Lung microvascular endothelial cell (primary cell): ENCODE results near the gene ETV6. TPM values are rescaled to one million over a fixed set of nuclear protein-coding genes. Genes with fewer than 3 reads are reported as not detected.

ENCODE experiments used
- DNase-seq, 2 donors: peaks; one replicate each; pipeline versions ENCODE4 v3.0.0 to v3.0.0-alpha.2; 2010; ENCODE audit warnings: low read depth in 2 of 2
- total RNA-seq: library from RNA; depleted of rRNA; stranded (reverse); fragments of >200 nt; gene quantifications from 2 replicates; pipeline ENCODE4 v1.2.1, GENCODE V29; 2014

The ETV6 gene
- total RNA-seq, 1 donor from 2014 or later: 6.7 TPM

GRCh38 chr12:11693601-11694000, 44.1 kb downstream of the ETV6 start:
- no peak for DNase-seq

DNA sequence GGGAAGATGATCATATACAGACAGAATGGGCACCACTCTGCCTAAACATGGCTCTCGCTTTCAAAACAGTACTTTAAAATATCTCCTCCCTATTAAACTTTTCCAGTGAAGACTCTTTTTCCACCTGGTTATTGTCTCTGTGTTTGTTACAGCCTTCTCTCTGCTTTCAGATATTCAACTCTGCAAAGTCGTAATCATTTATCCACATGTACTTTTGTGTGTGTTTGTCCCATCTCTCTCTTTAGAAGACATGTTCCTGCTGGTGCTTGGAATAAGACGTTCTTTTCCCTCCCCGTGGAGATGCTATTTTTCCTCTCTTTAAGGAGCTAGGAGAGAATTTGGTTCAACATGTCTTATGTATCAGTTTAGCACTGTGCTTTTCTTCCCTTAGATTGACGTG, 45.1 kb downstream of the ETV6 start:
- no peak for DNase-seq

DNA sequence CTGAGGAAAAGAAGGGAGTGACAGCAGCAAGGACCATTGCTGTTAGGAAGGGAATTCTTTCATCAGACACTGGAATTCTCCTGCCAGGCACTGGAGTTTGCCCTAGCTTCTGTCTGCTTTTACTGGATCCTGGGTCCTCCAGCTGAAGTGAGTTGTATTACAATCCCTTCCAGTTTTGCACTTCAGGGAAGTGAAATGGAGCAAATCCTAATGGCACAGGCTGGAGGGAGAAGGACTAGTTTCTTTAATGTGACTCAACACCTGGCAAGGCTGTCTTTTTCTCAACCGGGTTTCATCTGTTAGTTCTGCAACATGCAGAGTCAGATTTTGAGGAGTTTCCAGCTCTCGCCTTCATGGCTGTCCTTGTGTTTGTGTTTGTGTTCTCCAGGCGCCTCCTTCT, 45.8 kb downstream of the ETV6 start:
- DNase-seq: no peak

GRCh38 chr12:11696084-11696483, 46.6 kb downstream of the ETV6 start:
- DNase-seq: no peak

DNA sequence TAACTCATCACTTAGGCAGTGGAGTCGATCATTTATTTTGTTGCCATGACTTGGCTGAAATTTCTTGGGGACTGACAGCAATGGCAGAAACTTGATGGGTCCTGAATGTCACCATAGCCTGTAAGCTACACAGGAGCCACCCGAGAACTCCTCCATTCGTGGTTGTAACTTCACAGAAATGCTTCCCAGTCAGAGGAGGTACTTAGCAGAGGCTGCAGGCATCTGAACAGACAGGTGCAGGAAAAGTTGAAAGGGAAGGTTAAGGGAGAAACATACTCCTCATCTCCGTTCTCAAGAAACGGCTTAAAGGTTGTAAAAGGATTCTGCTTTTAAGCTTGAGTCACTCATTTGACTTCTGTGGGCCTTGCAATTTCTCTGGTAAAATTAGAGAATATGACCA, 47.7 kb downstream of the ETV6 start:
- no peak for DNase-seq

DNA sequence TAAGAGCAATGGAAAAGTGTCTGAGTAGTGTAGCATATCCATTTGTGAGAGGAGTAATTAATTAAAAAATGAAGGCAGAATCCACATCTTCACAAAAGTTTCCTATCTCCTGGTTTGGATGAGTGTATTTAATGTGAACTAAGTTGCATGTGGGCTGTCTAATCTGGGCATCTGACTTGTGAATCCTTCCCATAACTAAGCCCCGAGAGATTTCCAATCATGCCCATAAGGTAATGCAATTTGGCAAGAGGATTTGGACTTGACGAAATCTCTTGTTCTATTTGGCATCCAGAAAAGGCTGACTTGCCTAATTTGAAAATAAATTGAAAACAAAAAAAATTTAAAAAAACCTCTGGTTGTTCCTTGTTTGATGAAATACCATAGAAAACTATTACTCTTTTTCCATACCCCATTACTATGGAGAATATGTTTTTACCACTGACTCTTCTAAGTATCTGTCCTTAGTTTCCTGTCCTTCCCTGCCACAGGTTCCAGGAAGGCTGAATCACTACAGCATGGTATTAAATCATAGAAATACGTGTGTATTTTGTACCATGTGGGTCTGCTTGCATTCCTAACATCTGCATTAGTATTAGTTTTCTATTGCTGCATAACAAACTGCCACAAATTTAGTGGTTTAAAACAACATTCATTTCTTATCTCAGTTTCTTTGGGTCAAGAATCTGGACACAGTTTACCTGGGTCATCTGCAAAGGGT, 48.4 kb downstream of the ETV6 start:
- peak; percentile 51 to 86 for DNase-seq

DNA sequence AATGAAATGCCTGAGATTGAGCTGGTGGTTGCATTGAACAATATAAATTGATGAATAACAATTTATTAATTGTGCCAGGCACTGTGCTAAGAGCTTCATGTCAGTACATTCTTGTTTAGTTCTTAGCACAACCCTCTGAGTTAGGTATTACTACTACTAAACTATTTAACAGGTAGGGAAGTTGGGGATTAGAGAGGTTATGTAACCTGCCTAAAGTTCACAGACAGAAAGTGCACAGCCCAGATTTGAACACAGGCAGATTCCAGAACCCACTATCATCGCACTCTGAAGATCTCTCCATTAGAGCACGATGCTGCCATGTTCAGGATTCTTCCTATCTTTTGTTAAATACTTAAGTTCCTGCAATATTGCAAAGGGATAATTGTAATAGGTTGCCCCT, 49.3 kb downstream of the ETV6 start:
- no peak for DNase-seq

DNA sequence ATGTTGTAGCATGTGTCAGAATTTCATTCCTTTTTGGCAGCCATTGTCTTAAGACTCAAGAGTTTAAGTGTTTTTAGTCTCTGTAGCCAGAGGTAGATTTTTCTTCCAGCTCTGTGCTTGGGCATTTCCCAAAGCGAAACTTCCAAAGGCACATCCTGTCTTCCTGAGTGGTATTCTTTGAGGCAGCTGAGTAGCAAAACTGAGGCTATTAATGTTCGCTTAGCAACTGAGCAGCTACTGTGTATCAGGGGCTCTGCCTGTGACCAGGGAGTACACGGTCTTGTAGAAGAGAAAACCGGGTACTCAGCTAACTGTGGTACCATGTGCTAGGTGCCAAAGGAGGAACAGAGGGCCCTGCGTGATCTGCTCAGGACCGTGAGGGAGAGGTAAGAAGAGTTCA, 52.0 kb downstream of the ETV6 start:
- DNase-seq: peak; percentile 21 to 76

GRCh38 chr12:11702959-11703358, 53.5 kb downstream of the ETV6 start:
- no peak for DNase-seq

DNA sequence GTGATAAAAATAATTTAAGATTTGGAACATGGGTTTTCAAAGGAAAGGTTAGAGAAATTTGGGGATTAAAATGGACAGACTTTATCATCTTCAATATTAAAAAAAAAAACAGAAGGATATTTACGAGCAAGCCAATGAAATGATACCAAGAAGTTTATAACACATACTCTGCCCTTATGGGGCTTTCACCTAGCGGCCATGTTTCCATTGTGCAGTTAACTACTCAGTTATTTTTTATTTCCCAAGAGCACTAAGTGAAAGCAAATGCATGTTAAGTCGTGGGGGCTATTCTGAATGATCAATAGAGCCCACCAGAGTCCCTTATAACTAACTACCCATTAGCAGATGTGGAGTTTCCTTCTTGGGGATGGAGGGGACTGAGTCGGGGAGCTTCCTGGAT, 53.9 kb downstream of the ETV6 start:
- no peak for DNase-seq

DNA sequence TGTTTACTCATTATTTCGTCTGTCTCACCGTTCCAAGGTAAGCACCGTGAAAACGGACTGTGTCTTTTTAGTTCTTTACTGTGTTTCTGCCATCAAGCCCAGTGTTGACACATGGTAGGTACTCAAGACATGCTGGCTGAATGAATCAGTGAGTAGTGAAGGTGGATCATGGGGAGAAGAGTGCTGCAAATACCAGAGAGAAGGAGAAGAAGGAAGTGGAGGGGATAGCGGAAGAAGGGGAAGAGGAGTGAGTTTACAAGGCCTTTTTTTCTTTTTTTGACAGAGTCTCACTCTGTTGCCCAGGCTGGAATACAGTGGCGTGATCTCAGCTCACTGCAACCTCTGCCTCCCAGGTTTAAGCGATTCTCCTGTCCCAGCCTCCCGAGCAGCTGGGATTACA, 54.6 kb downstream of the ETV6 start:
- no peak for DNase-seq

DNA sequence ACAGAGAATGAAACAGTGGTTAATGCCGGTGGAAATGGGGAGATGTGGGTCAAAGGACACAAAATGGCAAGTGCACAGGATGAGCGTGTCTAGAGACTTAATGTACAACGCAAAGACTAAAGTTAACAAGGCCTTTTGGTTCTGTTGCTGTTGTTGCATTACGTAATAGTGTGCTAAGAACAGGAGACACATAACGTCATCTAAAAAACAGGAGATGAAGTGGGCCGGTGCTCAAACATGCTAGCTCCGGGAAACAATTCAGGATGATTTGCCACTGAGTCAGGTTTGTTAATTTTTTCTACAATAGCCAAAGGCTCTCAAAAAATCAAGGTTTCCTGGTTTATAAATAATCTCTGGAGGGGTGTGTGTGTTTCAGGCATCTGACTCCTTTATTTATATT, 55.5 kb downstream of the ETV6 start:
- DNase-seq: peak; percentile 71 to 96

GRCh38 chr12:11706509-11707379, 57.3 kb downstream of the ETV6 start:
- DNase-seq: no peak

GRCh38 chr12:11707535-11707934, 58.1 kb downstream of the ETV6 start:
- DNase-seq: peak in 1 of 2 donors; percentile 62

DNA sequence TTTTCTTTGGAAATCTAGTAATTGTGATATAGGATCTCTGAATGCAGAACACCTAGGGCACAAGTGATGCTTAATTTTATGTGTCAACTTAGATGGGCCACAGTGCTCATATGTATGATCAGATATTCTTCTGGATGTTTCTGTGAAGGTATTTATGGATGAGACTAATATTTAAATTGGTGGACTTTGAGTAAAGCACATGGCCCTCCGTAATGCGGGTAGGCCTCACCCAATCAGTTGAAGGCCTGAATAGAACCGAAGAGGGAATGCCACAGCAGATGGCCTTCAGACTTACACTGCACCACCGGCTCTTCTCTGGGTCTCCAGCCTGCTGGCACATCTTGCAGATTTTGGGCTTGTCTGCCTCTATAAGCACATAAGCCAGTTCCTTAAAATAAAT, 60.0 kb downstream of the ETV6 start:
- DNase-seq: no peak

GRCh38 chr12:11710431-11710830, 61.0 kb downstream of the ETV6 start:
- no peak for DNase-seq

GRCh38 chr12:11710906-11711305, 61.4 kb downstream of the ETV6 start:
- no peak for DNase-seq

DNA sequence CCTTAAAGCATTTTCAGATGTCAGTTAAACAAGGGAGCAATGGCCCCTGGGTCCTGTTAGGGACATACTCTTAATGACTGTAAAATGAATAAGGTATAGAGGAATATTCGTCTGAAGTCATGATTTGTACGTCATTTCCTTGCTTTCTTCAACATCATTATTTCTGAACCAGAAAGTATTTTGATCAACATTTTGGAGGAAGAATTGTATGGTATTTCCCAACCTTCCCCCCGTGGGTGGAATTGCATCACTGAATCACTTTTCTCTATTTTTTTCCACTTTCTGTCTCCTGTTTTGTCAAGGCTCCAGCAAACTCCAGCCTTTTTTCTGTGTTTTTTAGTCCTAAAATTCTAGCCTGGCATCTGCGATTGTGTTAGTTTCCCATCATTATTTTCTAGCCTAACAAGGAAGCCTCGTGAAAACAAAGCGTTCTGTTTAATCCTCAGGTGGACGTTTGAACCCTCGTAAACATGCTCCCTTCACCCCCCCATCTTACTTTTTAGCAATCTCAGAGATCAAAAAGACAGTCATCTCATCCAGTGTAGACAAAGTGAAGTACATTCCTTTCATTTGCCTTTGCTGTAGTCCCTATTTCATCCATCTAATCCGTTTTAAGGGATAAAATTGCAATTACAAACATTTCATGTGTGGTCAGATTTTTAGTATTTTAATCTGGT, 62.3 kb downstream of the ETV6 start:
- DNase-seq: peak in 1 of 2 donors; percentile 76

DNA sequence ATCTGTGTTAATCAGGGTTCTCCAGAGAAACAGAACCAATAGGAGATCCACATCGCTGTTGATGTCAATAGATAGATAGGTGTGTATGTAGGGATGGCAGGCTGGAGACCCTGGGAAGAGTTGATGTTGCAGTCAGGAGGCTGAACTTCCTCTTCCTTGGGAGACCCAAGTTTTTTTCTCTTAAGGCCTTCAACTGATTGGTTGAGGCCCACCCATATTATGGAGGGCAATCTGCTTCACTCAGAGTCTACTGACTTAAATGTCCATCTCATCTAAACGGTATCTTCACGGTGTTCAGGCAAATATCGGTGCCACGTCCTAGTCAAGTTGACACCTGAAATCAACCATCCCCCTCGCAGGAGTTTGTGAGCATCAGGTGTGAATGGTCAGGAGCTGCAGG, 63.0 kb downstream of the ETV6 start:
- DNase-seq: no peak

- no peak for DNase-seq
These were observed 63.7 kb downstream of the ETV6 start for GRCh38 chr12:11713202-11713601.

DNA sequence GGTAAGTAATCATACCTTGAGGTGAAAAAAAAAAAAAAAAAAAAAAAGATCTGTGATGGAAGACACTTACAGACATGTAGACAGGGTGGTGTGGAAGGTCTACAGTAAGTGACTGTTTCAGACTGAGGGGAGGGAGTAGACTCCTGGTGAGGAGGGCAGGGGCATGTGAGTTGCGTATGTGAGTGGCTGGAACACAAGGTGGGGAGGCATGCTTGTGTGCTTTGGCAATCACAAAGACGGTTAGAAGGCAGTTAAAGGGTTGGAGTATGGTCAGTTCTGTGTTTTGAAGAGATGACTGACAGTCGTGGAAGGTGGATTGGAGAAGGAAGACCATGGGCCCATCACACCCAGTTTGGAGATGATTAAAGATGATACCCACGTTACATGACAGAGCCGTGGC, 65.2 kb downstream of the ETV6 start:
- DNase-seq: no peak

DNA sequence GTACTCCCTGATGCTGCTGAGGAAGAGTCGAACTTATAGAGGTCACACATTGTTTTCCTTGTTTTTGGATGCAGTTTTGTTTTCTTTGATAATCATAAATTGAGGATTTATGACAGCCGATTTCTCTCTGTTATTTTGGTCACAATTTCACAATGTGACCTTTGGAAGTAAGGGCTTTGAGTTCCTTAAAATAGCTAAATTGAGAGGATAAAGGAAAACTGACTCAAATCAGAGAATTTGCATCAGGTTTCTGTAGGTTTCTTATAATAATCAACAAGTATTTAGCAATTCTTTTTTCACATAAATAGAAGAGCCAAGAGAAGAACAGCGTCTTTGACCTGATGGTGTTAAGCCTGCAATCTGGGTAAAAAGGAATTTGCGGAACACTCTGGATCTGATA, 66.1 kb downstream of the ETV6 start:
- no peak for DNase-seq
